Measurements from ENCODE around the gene COL28A1.

DNA sequence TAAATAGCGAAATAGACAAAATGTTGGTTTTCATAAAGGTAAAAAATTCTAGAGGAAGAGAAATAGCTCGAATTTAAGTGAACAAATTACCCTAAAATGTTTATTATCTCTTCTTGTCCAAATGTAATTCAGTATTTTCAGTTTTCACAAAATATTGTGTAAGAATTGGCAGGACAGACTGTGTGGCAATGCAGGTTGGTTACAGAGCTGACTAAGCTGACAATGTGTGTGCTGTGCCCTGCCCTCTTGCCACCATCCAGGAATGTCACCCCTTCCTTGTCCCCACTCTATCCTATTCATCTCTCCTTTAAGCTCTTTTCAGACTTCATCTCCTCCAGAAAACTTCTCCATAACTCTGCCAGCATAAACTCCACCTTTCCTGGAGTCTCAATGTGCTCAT lies 46.1 kb downstream of the COL28A1 start:
- TF ChIP-seq, protein P1, sequence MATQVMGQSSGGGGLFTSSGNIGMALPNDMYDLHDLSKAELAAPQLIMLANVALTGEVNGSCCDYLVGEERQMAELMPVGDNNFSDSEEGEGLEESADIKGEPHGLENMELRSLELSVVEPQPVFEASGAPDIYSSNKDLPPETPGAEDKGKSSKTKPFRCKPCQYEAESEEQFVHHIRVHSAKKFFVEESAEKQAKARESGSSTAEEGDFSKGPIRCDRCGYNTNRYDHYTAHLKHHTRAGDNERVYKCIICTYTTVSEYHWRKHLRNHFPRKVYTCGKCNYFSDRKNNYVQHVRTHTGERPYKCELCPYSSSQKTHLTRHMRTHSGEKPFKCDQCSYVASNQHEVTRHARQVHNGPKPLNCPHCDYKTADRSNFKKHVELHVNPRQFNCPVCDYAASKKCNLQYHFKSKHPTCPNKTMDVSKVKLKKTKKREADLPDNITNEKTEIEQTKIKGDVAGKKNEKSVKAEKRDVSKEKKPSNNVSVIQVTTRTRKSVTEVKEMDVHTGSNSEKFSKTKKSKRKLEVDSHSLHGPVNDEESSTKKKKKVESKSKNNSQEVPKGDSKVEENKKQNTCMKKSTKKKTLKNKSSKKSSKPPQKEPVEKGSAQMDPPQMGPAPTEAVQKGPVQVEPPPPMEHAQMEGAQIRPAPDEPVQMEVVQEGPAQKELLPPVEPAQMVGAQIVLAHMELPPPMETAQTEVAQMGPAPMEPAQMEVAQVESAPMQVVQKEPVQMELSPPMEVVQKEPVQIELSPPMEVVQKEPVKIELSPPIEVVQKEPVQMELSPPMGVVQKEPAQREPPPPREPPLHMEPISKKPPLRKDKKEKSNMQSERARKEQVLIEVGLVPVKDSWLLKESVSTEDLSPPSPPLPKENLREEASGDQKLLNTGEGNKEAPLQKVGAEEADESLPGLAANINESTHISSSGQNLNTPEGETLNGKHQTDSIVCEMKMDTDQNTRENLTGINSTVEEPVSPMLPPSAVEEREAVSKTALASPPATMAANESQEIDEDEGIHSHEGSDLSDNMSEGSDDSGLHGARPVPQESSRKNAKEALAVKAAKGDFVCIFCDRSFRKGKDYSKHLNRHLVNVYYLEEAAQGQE (IDR thresholded peaks at IDR 0.05; ENCODE audit: borderline replicate concordance in 1 of 2, low read depth in 1 of 2, low read length in 2 of 2): no peak
- TF ChIP-seq, protein P2, sequence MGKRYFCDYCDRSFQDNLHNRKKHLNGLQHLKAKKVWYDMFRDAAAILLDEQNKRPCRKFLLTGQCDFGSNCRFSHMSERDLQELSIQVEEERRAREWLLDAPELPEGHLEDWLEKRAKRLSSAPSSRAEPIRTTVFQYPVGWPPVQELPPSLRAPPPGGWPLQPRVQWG (CRISPR knock-in tag; IDR thresholded peaks at IDR 0.05; ENCODE audit: borderline replicate concordance, low read depth): no peak
- TF ChIP-seq PHF21A (CRISPR knock-in tag; IDR thresholded peaks at IDR 0.05): no peak
- TF ChIP-seq, protein P3, sequence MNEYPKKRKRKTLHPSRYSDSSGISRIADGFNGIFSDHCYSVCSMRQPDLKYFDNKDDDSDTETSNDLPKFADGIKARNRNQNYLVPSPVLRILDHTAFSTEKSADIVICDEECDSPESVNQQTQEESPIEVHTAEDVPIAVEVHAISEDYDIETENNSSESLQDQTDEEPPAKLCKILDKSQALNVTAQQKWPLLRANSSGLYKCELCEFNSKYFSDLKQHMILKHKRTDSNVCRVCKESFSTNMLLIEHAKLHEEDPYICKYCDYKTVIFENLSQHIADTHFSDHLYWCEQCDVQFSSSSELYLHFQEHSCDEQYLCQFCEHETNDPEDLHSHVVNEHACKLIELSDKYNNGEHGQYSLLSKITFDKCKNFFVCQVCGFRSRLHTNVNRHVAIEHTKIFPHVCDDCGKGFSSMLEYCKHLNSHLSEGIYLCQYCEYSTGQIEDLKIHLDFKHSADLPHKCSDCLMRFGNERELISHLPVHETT (CRISPR knock-in tag; conservative IDR thresholded peaks at IDR 0.05): no peak
- TF ChIP-seq, protein P4, sequence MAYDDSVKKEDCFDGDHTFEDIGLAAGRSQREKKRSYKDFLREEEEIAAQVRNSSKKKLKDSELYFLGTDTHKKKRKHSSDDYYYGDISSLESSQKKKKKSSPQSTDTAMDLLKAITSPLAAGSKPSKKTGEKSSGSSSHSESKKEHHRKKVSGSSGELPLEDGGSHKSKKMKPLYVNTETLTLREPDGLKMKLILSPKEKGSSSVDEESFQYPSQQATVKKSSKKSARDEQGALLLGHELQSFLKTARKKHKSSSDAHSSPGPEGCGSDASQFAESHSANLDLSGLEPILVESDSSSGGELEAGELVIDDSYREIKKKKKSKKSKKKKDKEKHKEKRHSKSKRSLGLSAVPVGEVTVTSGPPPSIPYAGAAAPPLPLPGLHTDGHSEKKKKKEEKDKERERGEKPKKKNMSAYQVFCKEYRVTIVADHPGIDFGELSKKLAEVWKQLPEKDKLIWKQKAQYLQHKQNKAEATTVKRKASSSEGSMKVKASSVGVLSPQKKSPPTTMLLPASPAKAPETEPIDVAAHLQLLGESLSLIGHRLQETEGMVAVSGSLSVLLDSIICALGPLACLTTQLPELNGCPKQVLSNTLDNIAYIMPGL (CRISPR knock-in tag; IDR thresholded peaks at IDR 0.05; ENCODE audit: borderline replicate concordance in 1 of 2, low read depth in 1 of 2): no peak
- TF ChIP-seq SYNCRIP (IDR thresholded peaks at IDR 0.05; ENCODE audit: insufficient read depth, low read depth, low read length): no peak
- TF ChIP-seq POLR2A (IDR thresholded peaks at IDR 0.05; ENCODE audit: insufficient read depth in 1 of 2, low read depth in 2 of 2, low read length in 2 of 2): no peak
- TF ChIP-seq SP1 (IDR thresholded peaks at IDR 0.05): no peak
- no peak for TF ChIP-seq SP1 (CRISPR knock-in tag; IDR thresholded peaks at IDR 0.05)
- TF ChIP-seq, protein P5, sequence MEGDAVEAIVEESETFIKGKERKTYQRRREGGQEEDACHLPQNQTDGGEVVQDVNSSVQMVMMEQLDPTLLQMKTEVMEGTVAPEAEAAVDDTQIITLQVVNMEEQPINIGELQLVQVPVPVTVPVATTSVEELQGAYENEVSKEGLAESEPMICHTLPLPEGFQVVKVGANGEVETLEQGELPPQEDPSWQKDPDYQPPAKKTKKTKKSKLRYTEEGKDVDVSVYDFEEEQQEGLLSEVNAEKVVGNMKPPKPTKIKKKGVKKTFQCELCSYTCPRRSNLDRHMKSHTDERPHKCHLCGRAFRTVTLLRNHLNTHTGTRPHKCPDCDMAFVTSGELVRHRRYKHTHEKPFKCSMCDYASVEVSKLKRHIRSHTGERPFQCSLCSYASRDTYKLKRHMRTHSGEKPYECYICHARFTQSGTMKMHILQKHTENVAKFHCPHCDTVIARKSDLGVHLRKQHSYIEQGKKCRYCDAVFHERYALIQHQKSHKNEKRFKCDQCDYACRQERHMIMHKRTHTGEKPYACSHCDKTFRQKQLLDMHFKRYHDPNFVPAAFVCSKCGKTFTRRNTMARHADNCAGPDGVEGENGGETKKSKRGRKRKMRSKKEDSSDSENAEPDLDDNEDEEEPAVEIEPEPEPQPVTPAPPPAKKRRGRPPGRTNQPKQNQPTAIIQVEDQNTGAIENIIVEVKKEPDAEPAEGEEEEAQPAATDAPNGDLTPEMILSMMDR (CRISPR knock-in tag; IDR thresholded peaks at IDR 0.05): no peak

All from HepG2 (cell line).